T-helper 2 cell (primary cell): ENCODE data around the gene CACNA2D3.
A peak's percentile ranks its signal among the peaks of the same experiment; 100 is the strongest.

Source experiments
- DNase-seq, 5 experiments: peaks; one replicate each; pipeline versions ENCODE4 v3.0.0 to v3.0.0-alpha.2; 2012 to 2022

Gene CACNA2D3

DNA sequence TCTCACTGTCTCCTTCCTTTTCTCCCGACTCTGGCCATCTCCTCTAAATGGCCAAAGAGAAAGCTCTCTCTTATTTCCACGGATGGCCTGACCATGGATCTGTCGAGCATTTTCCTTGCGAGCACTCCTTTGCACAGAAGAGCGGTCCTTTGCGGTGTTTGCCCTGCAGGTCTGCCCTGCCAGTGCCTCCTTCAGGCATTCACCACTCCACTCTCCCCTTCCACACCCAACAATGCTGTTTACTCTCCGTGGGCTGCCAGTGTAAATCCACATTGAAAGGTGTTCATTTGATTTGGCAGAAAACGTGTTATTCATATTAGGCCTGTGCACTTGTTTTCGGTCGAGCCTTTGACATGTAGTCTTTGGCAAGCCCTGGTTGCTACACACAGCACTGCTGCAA is 49.6 kb downstream of the CACNA2D3 start:
- DNase-seq: no peak

DNA sequence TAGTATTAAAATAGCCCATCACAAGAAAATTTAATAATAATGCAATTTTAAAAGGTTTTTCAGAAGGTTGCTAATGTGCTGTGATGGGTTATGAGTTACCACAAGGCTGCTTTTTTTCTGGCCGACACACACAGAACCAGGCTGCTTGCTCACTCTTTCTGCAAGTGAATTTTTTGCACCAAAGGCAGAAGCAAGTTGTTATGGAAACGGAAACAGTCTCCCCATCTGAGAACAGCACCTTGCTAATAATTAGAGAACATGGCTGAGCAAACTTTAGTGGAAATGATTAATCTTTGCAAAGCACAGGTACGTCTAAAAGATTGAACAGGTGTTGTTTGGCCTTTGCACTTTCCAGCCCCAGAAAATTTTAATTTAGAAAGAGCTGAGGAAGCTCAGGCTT is 51.0 kb downstream of the CACNA2D3 start:
- DNase-seq: no peak

DNA sequence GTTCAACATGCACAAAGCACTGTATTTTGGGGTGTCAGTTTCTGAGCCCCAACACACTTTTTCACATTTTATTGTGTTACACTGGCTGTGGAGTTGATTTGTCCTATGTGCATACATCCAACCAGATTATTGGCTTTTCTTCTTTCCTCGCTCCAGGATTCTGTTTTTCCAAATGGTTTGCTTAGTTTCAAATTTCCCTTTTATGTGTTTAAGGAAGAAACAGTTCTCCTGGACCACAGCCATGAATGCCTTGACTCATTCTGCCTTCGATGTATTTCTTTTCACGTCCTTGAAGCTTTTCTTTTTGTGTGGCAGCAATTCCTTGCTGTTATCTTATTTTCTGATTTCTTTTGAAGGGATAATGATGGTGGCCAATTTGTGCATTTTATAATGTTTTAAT is 53.8 kb downstream of the CACNA2D3 start:
- no peak for DNase-seq

DNA sequence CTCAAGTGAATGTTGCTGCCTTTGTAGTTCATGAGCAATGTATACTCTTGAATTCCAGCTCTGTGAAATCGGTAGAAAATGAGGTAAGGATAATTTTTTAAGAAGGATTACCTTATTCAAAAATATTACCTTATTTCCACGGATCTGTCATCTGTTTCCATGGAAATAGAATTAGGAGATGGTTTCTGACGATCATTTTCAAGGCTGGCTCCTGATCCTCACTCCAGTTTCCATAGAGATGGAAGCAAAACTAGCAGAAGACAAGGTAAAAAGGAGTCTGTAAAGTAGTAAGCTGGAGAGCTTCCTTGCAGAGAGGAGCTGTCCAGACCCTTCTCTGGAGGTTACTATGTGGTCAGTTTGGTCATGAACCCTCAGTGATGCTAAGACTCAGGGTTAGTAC is 55.5 kb downstream of the CACNA2D3 start:
- DNase-seq: no peak

DNA sequence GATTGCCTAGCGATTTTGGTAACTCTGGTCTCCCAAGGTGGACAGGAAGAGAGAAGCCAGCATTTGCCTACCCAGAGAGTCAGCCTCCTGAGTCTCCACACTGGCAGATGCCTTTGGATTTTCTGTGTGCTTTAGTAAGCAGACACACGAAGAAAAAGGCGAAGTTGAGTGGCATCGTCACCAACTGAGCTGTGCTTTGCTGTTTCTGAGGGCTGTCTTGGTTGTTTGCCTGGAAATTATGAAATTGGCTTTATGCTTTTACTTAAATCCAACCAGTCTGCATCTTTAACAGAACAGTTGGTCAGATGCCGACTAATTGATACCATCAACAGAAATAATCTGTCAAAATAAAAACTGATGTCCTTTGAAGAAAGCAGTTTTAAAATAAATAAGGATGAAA is 56.0 kb downstream of the CACNA2D3 start:
- no peak for DNase-seq

DNA sequence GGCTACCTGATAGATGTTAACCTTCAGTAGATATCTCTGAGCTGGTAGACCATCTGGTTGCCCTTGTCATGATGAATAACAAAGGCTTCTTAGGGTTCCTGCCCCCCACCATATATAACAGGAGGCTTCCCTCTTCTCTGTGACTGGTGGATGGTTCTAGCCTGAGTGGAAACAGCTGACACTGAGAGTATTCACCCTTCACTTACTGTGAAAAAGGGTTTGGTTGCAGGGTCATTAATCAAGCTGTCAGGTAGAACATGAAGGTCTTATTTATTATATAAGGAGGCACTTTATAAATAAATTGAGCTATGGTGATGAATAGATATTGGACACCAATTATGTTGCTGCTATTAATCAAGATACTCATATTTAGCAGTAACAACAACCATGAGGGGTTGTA is 58.6 kb downstream of the CACNA2D3 start:
- no peak for DNase-seq

DNA sequence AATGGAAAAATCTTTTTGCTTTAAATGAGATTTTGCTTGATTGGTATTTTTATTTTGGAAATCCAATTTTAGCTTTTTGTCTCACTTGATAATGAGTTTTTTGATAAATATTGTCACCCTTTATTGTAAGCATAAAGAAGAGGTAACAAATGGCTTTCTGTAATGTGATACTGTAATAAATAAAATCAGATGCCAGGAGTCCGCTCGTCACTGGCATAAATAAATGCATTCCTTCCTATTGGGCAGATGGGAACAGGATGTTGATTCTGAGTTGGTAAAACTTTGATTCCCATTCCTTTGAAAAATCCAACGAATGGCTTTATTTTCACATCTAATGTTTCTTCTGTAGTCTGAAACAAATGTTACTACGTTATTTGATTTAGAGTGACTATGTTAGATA is 59.9 kb downstream of the CACNA2D3 start:
- DNase-seq: no peak

DNA sequence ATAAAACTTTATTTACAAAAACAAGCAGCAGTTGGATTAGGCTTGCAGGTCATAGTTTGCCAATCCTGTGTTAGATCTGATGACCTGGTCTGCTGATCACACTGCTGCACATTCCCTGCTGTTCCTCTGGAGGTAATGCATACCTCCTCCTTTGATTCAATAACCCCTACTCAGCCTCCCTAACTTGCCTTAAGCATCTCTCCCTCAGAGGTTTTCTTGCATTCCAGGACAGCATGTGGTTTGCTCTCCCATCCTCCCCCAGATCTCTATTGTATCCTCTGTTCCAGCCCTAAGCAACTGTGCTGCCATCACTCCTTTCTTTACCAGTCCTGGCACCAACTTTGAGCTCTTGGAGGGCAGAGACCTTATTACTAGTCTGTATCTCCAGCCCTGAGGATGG is 63.4 kb downstream of the CACNA2D3 start:
- DNase-seq: no peak

DNA sequence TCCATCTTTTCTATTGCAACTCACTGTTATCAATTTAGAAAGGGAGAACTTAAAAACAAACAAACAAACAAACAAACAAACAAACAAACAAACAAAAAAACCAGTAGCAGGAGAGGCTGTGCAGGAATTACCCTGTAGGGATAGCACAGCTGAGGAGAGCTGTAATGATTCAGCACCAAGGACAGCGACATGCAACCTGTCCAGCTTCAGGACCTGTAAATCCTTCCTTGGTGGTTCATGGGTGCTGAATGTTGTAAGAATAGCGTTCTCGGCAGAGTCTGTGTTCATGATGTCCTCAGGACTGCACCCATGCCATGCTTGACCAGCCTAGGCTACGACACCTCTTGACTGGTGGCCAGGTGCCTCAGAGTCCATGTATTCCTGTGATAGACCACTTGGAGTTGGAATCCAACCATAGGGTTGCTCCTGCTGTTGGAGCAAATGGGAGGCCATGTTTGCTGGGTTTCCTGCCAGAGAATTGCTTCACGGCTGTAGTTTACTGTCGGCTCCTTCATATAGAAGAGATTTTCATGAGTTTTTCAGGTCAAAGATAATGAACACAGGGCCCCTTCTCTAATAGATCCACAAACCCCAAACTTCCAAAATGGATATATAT is 65.9 kb downstream of the CACNA2D3 start:
- DNase-seq: peak in 1 of 5 experiments; percentile 50

DNA sequence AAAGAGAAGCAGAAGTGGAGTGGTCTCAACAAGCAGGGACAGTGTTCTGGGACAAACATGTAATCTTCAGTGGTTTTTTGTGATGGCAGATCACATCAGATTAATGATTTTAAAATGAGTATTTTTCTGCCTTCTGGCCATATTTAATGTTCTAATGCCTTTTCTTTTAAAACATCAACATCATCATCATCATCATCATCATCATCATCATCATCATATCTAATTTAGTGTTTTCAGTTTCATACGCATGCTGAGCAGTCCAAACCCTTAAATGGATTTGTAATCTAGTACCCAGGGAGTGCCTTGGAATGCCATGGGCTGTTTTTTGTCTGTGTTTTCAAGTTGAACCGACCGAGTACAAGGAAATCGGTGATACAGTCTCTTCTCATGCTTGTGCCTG is 68.9 kb downstream of the CACNA2D3 start:
- DNase-seq: no peak

DNA sequence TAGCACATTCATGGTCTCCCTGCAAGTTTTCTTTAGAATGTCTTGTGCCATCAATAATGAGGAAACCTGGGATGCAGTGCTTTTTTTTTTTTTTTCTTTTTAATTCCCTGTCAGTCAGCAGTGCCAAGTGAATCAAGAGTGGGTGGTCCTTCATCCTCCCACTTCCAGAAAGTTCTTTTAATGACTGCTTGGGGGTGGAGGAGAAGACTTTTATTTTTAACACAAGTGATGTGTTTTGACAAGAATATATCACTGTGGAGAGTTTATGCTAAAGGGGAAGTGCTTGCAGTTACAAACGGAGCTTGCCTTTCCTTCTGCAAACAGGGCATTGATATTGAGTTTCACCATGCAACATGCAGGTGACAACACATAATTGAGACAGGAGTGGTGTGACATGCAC is 69.7 kb downstream of the CACNA2D3 start:
- no peak for DNase-seq

DNA sequence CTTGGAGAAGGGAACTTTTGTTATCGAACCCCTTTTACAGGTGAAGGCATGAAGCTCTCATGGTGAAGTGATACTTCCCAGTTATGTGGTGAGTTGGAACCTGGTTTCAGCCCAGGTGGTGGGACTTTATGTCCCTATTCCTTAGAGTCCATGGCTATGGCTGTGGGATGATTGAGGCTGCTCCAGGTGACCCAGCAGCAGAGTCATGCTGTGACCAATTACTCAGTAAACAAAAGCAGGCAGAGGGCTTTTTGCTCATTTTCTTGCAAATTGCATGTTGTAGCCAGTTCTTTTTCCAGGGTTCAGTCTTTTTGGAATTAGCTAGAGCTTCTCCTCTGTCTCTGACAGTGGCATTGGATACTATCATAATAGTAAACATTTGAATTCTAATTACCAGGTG is 70.7 kb downstream of the CACNA2D3 start:
- no peak for DNase-seq

DNA sequence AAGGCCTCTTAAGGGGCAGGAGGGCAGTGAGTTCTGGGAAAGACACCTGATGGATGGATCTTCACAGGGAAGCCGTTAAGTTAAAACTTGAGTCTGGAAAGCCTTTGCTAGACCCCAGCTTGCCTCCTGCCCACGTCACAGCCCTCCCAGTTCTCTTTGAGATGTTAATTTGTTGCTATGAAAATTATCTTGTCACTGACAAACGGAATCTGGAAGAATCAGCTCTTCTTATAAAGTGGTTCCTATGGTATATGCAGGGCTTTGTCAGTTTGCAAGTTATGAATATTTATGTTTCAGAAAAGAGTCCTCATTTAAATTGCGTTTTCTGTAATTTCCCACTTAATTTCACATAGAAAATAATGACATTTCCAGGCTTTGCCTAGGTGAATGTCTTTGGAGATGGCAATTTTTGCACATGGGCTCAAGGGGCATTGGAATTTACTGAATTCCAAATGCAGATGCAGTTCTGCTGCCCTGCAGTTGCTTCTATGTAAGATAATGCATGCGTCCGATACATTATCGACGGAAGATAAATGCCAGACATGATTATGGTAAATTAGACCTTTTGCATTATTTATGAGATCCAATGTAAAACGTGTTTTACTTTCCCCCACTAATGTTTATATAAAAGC is 74.1 kb downstream of the CACNA2D3 start:
- DNase-seq: no peak

DNA sequence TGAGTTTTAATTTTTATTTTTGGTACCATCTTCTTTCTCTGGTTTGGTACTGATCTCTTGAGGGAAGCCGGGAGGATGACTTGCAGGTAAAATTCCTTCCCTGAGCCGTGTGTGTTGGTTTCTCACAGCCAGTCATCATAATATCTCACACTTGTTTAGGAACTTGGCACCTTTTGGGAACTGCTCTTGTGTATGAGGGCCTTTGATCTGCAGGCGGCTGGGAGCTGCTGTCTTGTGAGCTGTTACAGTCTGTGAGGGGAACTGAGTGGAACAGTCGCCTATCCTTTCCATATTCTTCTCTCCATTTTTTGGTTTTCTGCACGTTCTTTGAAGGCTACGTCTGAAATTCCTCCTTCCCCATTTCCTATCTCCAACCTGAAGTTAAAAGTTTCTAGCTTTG is 75.2 kb downstream of the CACNA2D3 start:
- DNase-seq: no peak

DNA sequence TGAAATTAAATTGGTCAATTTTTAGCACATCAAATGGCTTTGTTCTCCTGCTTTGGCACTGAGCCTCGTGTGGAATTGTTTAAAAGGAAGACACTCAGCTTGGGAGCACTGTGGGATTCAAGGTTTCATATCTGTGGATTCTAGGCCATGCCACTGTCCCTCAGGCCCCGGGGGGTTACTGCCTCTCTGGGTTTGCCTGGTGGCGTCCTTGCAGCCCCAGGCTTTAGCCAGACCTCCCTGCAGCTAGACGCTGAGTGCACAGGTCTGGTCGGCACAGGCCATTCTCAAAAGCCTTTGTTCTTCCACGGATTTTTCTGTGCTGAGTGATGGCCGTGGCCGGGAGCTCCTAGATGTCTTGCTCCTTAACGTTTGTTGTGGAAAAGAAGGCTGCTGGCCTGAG is 76.2 kb downstream of the CACNA2D3 start:
- no peak for DNase-seq

DNA sequence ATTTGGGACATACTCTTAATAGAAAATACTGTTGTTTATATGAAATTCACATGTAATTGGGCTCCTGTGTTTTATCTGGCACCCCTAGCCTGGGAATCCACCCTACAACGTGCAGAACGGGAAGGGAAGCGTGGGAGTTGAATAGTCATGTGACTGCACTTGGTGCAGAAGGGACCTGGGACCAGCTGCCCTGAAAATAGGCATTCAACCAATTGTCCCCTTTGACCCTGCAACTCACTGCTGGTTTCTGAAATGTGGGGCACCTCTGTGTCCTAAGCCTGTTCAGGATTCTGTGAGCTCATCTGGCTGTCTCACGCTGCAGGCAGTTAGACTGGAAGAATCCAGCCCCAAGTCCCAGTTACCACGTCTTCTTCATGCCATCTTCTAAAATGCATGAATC is 79.7 kb downstream of the CACNA2D3 start:
- no peak for DNase-seq

DNA sequence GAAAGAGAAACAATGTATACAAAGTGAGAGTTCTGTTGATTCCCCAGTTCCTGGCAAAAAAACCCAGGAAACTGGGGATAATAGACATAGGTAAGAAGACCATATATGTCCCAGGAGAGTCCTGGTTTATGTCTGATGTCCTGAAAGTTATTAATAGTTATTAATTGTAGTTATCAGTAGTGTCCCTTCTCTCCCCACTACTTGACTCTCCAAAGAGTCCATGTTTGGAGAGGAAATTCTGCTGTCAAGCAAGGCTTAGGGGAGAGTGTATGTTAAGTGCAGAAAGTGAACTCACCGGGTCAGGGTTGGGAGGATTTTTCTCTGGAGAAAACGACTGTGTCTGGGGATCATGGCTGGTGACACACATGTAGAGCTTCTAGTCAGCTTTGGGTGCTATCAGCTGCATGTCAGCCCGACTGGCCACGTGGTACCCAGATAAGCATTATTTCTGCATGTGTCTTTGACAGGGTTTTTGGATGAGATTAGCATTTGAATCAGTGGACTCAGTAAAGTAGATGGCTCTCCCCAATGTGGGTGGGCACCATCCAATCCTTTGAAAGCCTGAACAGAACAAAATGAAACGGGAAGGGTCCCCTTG is 80.4 kb downstream of the CACNA2D3 start:
- DNase-seq: no peak

DNA sequence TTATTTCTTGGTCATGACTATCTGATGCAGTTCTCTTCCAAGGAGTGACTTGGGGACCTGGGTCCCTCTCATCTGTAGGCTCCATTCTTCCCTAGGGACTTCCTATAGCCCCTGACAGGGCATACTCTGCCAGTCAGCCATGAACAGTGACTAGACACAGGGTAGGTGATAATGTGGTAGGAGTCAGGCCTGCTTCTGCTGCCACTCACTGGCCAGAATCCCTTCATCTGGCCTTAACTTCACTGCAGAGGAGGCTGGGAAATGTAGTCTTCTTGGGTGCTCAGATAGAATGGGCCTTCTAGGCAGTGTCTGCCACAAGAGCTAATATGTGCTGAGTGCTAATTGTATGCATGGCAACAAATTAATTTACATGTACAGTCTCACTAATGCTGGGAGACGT is 84.5 kb downstream of the CACNA2D3 start:
- no peak for DNase-seq

DNA sequence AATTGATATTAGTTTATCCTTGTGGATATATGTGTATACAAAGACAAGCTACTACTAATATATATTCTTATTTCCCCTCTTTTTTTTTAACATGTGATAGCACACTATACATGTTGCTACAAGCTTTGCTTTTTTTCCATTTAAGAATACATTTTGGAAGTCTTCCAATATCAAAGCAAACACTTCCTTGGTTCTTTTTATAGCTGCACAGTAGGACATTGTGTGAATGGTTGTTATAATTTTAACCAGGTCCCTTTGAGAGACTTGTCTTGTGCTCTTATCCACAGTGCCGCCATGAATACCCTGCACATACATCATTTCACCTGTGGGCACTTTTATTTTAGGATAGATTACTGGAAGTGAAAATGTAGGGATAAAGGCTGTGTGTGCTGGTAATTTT is 88.7 kb downstream of the CACNA2D3 start:
- no peak for DNase-seq

DNA sequence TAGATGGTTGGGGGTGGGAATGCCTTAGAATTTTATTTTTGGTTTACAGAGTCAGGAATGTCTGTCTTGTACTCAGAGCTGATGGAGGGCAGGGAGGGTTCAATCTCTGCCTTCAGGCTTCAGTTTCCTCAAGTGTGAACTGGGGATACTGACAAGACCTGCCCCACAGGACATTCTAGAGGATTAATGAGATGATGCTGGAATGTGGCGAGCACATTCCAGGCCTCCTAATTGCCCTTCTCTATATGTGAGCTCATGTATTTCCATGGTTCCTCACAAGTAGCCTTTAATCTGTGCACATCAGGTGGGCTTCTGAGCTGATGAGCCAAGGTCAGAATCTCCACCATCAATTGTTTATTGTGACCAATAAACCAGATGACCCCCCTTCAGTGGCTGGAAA is 90.4 kb downstream of the CACNA2D3 start:
- DNase-seq: no peak

DNA sequence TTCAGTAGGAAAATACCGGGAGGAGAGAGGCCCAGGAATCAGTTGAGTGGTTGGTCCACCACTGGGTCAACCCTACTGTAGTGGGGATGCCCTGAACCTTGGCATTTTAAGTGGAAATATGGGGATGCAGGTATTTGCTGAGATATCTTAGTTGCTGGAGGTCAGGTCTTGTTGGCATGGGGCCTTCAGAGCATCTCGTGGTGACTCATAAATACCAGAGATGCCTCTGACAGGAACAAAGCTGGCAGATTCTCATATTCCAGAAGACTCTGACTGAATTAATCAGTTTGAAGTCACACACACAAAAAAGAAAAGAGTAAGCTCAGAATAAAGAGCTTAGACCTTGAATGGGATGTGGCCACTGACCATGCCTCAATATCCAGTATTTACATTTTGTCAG is 91.6 kb downstream of the CACNA2D3 start:
- no peak for DNase-seq

DNA sequence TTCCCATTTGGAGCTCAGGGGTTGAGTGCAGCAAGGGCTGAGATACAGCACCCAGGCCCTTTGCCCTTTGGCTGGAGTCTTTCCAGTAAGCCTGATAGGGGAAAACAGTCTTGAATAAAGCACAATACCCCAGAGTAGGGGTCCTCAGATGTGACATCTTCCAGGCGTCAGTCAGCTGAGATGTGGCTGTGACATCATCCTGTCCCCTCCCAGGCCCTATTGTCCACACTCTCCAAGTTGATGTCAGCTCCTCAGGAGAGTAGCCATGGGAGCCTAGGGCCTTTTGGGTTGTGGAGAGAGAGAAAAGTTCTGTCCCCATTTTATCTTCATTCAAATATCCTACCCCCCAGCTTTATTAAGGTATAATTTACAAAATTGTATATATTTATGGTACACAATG is 92.5 kb downstream of the CACNA2D3 start:
- DNase-seq: no peak

DNA sequence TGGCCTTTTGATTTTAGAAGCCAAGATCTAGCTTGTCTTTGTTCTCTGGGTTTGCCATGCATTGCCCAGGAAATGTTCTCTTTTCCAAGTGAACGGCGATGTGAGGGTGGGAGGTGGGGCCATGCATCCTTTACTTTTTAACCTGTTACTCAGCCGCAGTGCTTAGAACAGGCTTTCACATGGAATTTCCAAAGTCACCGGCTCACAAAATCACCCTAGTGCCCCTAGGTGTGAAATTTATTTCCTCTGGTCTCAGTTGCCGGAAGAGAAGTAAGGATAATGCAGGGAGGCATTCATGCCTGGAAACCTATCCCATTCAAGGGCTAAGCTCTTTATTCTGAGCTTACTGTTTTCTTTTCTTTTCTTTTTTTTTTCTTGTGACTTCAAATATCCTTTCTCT is 93.2 kb downstream of the CACNA2D3 start:
- DNase-seq: no peak

DNA sequence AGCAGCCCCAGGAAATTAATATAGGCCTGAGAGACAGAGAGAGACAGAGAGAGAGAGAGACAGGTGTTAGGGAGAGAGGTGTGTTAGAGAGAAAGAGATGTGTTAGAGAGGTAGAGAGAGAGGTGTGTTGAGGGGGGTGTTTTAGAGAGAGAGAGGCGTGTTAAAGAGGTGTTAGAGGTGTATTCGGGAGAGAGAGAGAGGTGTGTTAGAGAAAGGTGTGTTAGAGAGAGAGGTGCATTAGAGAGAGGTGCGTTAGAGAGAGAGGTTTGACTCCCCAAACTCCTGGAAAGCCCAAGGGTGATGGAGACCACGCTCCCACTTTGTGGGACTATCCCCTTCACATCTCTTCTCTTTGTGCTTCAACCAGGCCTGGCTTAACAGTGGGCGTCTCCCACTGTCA is 95.5 kb downstream of the CACNA2D3 start:
- no peak for DNase-seq

DNA sequence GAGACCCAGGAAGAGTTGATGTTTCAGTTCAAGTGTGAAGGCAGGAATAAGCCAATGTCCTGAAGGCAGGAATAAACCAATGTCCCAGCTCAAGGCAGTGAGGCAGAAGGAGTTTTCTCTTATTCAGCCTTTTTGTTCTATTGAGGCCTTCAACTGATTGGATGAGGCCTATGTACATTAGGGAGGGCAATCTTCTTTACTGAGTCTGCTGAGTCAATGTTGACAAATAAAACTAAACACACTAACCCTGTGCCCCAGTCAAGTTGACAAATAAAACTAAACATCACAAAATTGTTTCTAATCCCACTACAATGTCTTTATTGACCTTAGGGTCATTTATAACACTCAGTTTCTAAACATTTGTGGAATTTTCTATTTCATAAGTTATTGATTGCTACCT is 100.0 kb downstream of the CACNA2D3 start:
- DNase-seq: no peak
